Activated CD8-positive, alpha-beta T cell treated with anti-CD3 and anti-CD28 coated beads for 36 hours (primary cell): Measurements from ENCODE around the gene CD6. TPM values are rescaled to one million over a fixed set of nuclear protein-coding genes. Genes with fewer than 3 reads are reported as not detected.

Source experiments
- ATAC-seq: fragments of 200-7000 bp; cut with Tn5 transposase; one replicate; pipeline ENCODE4 v1.10.0; 2021; ENCODE audit warnings: mild to moderate bottlenecking, moderate library complexity
- CTCF ChIA-PET: fragments of 350-600 bp; sonication (Branson Sonifier 250); formaldehyde crosslinking; loops from one replicate; lab custom pipeline; 2021; ENCODE audit warnings: antibody characterized with exemption; lab: Charles Lee
- POLR2A ChIA-PET: fragments of 350-600 bp; sonication (Branson Sonifier 250); formaldehyde crosslinking; loops from one replicate; lab custom pipeline; 2021; ENCODE audit warnings: antibody characterized with exemption; lab: Charles Lee
- DNase-seq: peaks from one replicate; pipeline ENCODE4 v3.0.0-alpha.2; 2020
- H3K27ac Mint-ChIP-seq: one replicate; pipeline ENCODE4 v1.8.0; 2021; ENCODE audit warnings: mild to moderate bottlenecking, mixed read lengths
- H3K27me3 Mint-ChIP-seq: one replicate; pipeline ENCODE4 v1.8.0; 2021; ENCODE audit warnings: mixed read lengths
- H3K36me3 Mint-ChIP-seq: one replicate; pipeline ENCODE4 v1.8.0; 2021; ENCODE audit warnings: low read depth, mixed read lengths
- H3K4me1 Mint-ChIP-seq: one replicate; pipeline ENCODE4 v1.8.0; 2021; ENCODE audit warnings: low read depth, mixed read lengths
- H3K4me3 Mint-ChIP-seq: one replicate; pipeline ENCODE4 v1.8.0; 2021; ENCODE audit warnings: mild to moderate bottlenecking, moderate library complexity, mixed read lengths
- H3K9me3 Mint-ChIP-seq: one replicate; pipeline ENCODE4 v1.8.0; 2021; ENCODE audit warnings: mixed read lengths
- intact Hi-C: fragments of 100-400 bp; cut with micrococcal nuclease; formaldehyde crosslinking; loops from one replicate; pipeline ENCODE4 v1.10.0; 2022
- total RNA-seq, 2 experiments: library from RNA; stranded (reverse); gene quantifications; one replicate each; pipeline ENCODE4 v1.2.3, GENCODE V29; 2021
- TF ChIP-seq, protein P1 (sequence below): fragments of 200-600 bp; IDR thresholded peaks from one replicate; pipeline ENCODE4 v1.8.0; 2022; ENCODE audit warnings: antibody characterized with exemption, mild to moderate bottlenecking

CD6 gene
- total RNA-seq, 2 experiments from 2014 or later, result 196 to 201 TPM

DNA sequence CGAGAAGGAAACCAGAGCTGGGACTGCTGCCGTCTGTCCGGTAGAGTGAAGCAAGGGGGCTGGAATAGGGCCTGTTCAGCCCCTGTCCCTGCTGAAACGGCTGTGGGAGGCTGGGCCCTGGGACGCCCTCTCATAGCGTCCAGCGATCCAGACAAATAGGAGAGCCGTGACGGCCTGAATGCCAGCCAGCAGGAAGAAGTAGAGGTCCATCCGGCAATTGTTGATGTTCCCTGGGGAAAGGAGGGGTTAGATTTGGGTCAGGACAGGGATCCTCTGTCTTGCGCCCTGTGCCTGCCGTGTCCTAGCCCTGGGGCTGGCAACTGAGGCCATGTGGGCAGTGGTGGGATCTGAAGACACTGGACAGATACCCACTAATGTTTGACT, 34.3 kb upstream of the CD6 start:
- POLR2A ChIA-PET, result no interaction called here
- ATAC-seq (no peak), DNase-seq (no peak)
- H3K36me3 Mint-ChIP-seq, result no peaks in the 10 kb centered on the region
- intact Hi-C loops, result no loop called here
- CTCF ChIA-PET, result no interaction called here
- no peaks in the 10 kb centered on the region for H3K4me1 Mint-ChIP-seq
- no peak overlapping the region for H3K4me3 Mint-ChIP-seq
- TF ChIP-seq, protein P1, sequence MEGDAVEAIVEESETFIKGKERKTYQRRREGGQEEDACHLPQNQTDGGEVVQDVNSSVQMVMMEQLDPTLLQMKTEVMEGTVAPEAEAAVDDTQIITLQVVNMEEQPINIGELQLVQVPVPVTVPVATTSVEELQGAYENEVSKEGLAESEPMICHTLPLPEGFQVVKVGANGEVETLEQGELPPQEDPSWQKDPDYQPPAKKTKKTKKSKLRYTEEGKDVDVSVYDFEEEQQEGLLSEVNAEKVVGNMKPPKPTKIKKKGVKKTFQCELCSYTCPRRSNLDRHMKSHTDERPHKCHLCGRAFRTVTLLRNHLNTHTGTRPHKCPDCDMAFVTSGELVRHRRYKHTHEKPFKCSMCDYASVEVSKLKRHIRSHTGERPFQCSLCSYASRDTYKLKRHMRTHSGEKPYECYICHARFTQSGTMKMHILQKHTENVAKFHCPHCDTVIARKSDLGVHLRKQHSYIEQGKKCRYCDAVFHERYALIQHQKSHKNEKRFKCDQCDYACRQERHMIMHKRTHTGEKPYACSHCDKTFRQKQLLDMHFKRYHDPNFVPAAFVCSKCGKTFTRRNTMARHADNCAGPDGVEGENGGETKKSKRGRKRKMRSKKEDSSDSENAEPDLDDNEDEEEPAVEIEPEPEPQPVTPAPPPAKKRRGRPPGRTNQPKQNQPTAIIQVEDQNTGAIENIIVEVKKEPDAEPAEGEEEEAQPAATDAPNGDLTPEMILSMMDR, result no peak
- no peaks in the 10 kb centered on the region for H3K9me3 Mint-ChIP-seq
- H3K27ac Mint-ChIP-seq, result no peak overlapping the region
- peaks cover 1% of the 10 kb centered on the region for H3K27me3 Mint-ChIP-seq

DNA sequence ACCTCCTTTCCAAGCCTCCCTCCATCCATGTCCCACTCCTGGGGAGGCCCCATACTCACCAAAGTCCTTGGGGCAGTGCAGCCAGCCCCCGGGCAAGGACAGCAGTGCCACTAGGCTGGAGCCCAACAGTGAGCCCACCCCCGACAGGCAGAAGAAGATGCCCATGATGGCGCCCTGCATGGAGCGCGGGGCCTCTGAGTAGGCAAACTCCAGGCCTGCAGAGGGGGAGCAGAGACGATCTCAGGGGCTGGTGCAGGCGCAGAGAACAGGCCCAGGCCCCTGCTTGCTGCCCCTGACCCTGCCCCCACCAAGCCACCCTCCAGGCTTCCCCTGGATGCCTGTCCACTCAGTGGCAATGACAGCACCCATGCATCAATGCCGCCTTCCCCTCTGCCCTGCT, 33.7 kb upstream of the CD6 start:
- Mint-ChIP-seq H3K27me3 (peaks cover 1% of the 10 kb centered on the region), H3K36me3 (no peaks in the 10 kb centered on the region), H3K9me3 (no peaks in the 10 kb centered on the region), H3K27ac (no peak overlapping the region), H3K4me3 (no peak overlapping the region), H3K4me1 (no peaks in the 10 kb centered on the region)
- TF ChIP-seq, protein P1, result no peak
- intact Hi-C loops, result no loop called here
- no peak for DNase-seq
- ChIA-PET CTCF (no interaction called here), POLR2A (no interaction called here)
- ATAC-seq, result no peak

DNA sequence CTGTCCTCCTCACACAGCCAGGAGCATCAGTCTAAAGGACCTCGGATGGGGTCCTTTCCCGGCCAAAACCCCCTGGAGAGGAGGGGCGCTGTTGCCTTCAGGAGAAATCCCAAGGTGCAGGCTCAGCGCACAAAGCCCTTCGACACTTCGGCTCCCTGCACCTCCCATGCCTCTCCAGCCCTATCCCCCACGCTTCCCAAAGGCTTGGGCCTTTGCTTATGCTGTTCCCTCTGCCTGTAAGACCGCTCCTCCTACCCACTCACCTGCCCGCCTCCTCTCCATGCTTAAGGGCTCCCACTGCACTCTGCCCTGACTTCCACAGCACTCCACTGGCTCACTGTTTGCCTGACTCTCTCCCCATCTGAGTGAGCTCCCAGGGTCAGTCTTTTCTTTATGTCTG, 33.0 kb upstream of the CD6 start:
- no peak for DNase-seq
- Mint-ChIP-seq H3K4me1 (no peaks in the 10 kb centered on the region), H3K27me3 (peaks cover 1% of the 10 kb centered on the region), H3K36me3 (no peaks in the 10 kb centered on the region), H3K4me3 (no peak overlapping the region), H3K9me3 (no peaks in the 10 kb centered on the region), H3K27ac (no peak overlapping the region)
- TF ChIP-seq, protein P1, result no peak
- ChIA-PET CTCF (no interaction called here), POLR2A (no interaction called here)
- ATAC-seq, result no peak
- intact Hi-C loops, result no loop called here

DNA sequence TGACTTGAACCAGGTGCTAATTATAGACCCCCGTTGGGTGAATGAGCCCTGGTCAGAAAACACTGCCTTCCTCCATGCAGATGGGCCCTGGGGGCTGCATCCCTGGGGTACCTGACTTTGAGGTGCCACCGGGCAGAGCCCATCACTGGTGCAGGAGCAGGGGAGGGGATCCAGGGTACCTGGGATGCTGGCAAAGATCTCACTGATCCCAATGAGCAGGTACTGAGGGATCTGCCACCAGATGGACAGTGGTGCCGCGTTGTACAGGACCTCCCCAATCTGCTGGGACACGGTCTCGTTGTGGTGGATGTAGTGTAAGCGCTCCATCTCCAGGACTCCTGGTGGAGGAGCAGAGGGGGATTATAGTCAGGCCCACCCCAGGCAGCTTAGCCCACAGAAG, 32.2 kb upstream of the CD6 start:
- Mint-ChIP-seq H3K27me3 (no peaks in the 10 kb centered on the region), H3K9me3 (no peaks in the 10 kb centered on the region), H3K27ac (no peak overlapping the region), H3K4me1 (no peaks in the 10 kb centered on the region), H3K36me3 (no peaks in the 10 kb centered on the region), H3K4me3 (no peak overlapping the region)
- no peak for ATAC-seq
- TF ChIP-seq, protein P1, result no peak
- CTCF ChIA-PET, result interaction anchor here (1.1 to 2.3 kb wide), 4 partner anchors 11 to 30 kb away, joined by 3 to 5 read pairs (median 4); no protein-coding TSS in a partner anchor
- POLR2A ChIA-PET, result no interaction called here
- intact Hi-C loops, result no loop called here
- no peak for DNase-seq

DNA sequence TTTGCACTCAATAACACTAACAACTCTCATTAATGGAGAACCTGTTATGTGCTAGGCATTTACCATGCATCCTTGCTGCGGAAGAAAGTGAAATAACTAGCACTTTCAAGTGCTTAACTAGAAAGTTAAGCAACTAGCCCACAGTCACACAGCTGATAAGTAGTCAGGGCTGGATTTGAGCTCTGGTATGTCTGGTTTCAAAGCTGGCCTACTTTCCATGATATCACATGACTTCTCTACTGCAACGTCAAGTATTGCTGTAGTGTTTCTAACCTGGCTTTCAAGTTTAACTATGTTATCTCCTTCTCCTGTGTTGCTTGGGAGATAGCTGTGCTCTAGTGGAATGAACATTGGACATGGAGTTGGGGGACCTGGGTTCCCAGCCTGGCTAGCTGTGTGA, 31.6 kb upstream of the CD6 start:
- no peak for ATAC-seq
- no peaks in the 10 kb centered on the region for H3K36me3 Mint-ChIP-seq
- no peak for DNase-seq
- H3K4me3 Mint-ChIP-seq, result no peak overlapping the region
- TF ChIP-seq, protein P1, result no peak
- ChIA-PET POLR2A (interaction anchor here (0.6 to 2.4 kb wide), 3 partner anchors 10 to 190 kb away, joined by 3 to 8 read pairs (median 3); no protein-coding TSS in a partner anchor), CTCF (interaction anchor here (0.8 to 2.3 kb wide), 11 partner anchors 9 to 247 kb away, joined by 3 to 7 read pairs (median 3); no protein-coding TSS in a partner anchor)
- no peaks in the 10 kb centered on the region for H3K4me1 Mint-ChIP-seq
- H3K27me3 Mint-ChIP-seq, result no peaks in the 10 kb centered on the region
- no peak overlapping the region for H3K27ac Mint-ChIP-seq
- no peaks in the 10 kb centered on the region for H3K9me3 Mint-ChIP-seq
- intact Hi-C loops, result no loop called here
